ENCODE data around the gene MRPL30. TPM values are rescaled to one million over a fixed set of nuclear protein-coding genes. Genes with fewer than 3 reads are reported as not detected.

MRPL30 gene
- 10 to 100 TPM; 22.2 to 42.7 (median 26.2) TPM for total RNA-seq

DNA sequence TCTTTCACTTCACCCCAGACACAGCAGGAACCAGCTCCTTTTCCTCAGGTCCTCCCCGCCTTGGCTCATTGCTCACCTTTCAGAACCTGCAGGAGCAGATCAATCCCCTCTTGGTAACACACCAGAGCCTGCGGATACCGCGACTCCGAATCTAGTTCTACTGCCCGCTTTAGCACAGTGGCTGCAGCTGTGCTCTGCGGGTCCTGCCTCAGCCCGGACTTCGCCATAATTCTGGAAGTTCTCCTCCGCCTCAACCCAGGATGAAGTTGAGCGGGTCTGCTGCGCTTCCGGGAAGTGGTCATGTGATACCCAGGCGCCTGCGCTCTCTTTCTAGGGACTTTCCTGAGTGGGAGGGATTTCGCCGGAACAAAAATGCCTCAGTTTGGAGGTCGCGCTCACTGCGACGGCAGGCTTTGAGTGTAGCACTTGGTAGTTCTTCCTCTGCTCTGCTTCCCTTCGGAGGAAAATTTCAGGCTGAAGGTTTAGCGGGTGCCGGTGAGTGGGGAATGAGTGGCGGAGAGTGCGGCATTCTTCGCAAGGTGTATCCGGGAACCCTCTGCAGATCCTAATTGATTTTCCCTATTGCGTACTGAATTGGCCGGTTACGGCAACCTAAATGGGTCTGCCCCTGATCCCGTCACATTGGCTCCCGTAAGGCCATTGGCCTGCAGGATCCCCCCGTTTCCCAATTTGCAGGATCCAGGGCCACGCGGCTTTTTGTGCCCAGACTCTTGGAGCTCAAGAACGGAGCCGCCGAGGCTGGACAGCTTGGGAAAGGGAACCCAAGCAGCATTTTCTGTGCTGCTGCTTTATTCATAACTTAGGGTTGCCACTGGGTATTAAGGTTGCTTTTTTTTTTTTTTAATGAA, at the start of gene MRPL30, which contains the start of gene MITD1:
Gene MRPL30 (plus strand): TSS at position 430 of the 869 bp plus-strand sequence. CDS start 5,020 bp downstream, outside the sequence.
Gene MITD1 (minus strand): TSS at position 304 of the 869 bp plus-strand sequence. CDS start 77 bp downstream, at position 227.
- TF ChIP-seq, protein P1, sequence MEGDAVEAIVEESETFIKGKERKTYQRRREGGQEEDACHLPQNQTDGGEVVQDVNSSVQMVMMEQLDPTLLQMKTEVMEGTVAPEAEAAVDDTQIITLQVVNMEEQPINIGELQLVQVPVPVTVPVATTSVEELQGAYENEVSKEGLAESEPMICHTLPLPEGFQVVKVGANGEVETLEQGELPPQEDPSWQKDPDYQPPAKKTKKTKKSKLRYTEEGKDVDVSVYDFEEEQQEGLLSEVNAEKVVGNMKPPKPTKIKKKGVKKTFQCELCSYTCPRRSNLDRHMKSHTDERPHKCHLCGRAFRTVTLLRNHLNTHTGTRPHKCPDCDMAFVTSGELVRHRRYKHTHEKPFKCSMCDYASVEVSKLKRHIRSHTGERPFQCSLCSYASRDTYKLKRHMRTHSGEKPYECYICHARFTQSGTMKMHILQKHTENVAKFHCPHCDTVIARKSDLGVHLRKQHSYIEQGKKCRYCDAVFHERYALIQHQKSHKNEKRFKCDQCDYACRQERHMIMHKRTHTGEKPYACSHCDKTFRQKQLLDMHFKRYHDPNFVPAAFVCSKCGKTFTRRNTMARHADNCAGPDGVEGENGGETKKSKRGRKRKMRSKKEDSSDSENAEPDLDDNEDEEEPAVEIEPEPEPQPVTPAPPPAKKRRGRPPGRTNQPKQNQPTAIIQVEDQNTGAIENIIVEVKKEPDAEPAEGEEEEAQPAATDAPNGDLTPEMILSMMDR (IDR thresholded peaks at IDR 0.05; ENCODE audit: low read depth), result no peak

DNA sequence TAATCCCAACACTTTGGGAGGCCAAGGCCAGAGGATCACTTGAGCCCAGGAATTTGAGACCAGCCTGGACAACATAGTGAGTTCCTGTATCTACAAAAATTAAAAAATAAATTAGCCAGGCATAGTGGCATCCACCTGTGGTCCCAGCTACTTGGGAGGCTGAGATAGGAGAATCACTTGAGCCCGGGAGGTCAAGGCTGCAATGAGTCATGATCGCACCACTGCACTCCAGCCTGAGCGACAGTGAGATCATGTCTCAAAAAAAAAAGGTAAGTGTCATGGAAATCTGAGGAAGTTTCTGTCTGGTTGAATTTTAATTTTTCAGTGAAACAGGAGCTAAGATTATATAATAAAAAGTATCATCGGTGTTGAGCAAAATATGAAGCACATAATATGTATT, 42.0 kb upstream of the MRPL30 start:
- TF ChIP-seq, protein P1 (IDR thresholded peaks at IDR 0.05; ENCODE audit: low read depth), result no peak

DNA sequence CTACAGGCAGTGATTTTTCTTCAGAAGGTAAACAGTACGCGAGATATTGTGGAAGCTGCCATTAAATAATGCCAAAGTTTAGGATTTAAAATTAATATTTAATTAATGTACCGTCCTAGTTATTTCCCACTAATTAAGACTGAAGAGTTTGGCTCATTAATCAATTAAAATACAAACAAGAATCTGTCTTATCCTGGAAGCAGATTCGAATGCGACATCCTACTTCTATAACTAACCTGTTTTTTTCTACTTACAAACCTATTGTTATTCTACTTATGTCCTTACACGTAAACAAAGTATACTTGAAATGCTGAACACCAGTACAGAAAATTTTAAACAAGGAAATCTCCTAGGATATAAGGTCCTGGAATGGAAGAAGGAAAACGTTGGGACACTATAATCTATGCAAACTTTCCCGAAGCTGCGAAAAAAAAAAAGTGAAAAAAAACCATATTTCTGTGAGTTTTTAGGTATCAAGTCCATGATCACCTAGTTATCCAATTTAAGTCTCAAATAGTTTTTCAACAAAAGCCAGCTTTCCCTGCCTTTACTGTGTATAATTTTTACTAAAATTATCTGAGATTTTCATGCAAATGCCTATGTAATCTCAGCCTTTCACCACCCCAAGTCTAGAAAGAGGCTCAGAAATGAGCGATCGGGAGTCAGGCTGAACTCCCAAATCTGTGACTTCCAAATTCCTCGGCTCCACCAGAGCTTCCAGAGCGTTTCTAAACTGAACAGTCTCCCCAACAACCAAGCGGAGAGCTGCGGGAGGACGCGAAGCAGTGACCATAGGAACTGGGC, 40.7 kb upstream of the MRPL30 start:
- TF ChIP-seq, protein P1 (IDR thresholded peaks at IDR 0.05; ENCODE audit: low read depth), result no peak

DNA sequence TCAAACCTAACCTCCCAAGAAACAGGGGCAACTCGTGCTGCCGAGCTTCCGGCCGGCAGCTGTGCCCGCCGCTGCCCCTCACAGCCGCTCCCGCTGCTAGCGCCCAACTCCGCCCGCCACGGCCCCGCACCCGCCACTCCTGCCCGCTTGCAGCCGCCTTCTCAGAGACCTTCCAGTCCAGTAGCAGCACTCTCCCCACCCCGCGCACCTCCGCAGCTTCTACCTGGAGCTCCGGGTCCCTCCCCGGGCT, 40.2 kb upstream of the MRPL30 start:
- TF ChIP-seq, protein P1 (IDR thresholded peaks at IDR 0.05; ENCODE audit: low read depth), result no peak

DNA sequence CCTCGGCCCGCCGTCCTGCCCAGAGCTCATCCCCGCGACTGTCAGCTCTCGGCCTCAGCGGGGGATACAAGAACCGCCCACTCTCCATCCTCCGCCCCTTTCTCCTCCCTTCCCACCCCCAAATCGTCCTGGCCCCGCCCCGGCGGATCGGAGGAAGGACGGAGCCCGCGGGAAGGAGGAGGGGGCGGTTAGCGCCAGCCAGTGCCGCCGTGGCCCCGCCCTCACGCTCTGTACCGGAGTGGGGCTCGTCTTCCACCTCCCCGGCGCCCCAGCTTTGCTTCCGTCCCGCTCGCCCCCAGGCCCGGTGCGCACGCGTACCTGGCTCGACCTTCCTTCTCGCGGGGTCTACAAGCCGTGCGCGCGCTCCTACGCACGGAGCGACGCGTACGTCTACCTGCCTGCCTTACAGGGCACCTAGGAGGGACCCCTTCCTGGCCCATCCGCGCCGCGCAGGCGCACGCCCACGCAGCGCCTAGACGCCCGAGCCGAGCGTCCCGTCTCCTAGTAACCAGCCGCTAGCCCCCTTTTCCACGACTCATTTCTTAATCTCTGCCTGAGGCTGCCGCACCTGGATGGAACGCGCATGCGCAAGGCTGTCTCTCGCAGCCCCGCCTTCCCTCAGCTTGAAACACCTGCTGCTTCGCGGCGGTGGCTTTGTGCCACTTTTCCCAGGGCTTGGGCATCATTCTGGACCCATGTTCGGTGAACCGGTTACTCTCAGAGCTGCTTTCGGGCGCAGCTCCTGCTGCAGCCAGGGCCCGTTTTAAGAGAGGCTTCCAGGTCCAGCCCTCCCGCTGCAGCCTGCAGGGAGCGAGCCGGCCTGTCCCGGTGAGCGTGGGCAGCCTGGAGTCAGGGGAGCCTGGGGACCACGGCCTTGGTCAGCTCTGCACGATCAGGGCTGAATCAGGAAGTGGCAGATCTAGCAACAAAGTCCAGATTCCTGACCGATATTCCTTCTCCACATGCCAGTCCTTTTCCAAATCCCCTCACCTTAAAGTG, 39.6 kb upstream of the MRPL30 start, which contains the start of gene C2orf15:
Gene C2orf15 (plus strand): TSS at position 598 of the 999 bp plus-strand sequence. CDS start 8,852 bp downstream, outside the sequence.
- TF ChIP-seq, protein P1 (IDR thresholded peaks at IDR 0.05; ENCODE audit: low read depth), result no peak

DNA sequence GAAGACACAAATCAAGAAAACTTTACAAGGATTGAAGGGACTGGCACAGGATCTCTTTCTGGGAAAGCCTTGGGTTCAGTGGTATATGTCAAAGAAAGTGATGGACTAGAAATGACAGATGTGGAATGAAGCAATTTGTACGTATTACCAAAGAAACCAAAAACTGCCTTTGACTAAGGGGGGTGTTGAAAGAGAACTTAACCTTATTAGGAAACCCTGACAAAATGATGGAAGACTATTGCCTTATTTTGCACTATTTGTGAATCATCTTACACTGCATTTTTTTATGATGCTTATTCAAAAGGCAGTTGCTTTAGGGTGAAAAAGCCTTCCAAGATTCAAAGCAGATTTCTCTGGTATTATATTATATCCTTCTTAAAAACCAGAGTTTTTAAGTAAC, 30.3 kb upstream of the MRPL30 start:
- TF ChIP-seq, protein P1 (IDR thresholded peaks at IDR 0.05; ENCODE audit: low read depth), result no peak

All from subcutaneous adipose tissue (tissue), 4 donors.